Inferior parietal cortex (tissue), 1 donor: ENCODE measurements around the gene CCDC82.

Source experiments
- DNase-seq: peaks from one replicate; pipeline ENCODE4 v3.0.0-alpha.2; 2016; ENCODE audit errors: extremely low spot score

The CCDC82 gene

GRCh38 chr11:96329419-96329818 lies 60.3 kb downstream of the CCDC82 start:
- no peak for DNase-seq

GRCh38 chr11:96328395-96329010 lies 61.2 kb downstream of the CCDC82 start:
- DNase-seq: no peak

GRCh38 chr11:96326959-96327358 lies 62.8 kb downstream of the CCDC82 start:
- DNase-seq: no peak

GRCh38 chr11:96324912-96325311 lies 64.8 kb downstream of the CCDC82 start:
- DNase-seq: no peak

- no peak for DNase-seq
Observed at GRCh38 chr11:96323642-96323985, 66.1 kb downstream of the CCDC82 start.

GRCh38 chr11:96322775-96323641 lies 66.7 kb downstream of the CCDC82 start:
- DNase-seq: no peak

- no peak for DNase-seq
Observed at GRCh38 chr11:96321091-96321490, 68.6 kb downstream of the CCDC82 start.

GRCh38 chr11:96319898-96320656 lies 69.6 kb downstream of the CCDC82 start:
- no peak for DNase-seq

GRCh38 chr11:96318850-96319249 lies 70.9 kb downstream of the CCDC82 start:
- no peak for DNase-seq

- no peak for DNase-seq
Observed at GRCh38 chr11:96318399-96318798, 71.3 kb downstream of the CCDC82 start.

- DNase-seq: no peak
Observed at GRCh38 chr11:96317985-96318384, 71.7 kb downstream of the CCDC82 start.

- no peak for DNase-seq
Observed at GRCh38 chr11:96317571-96317970, 72.1 kb downstream of the CCDC82 start.

GRCh38 chr11:96316869-96317268 lies 72.8 kb downstream of the CCDC82 start:
- no peak for DNase-seq

GRCh38 chr11:96315476-96315875 lies 74.2 kb downstream of the CCDC82 start:
- no peak for DNase-seq

GRCh38 chr11:96314326-96315020 lies 75.2 kb downstream of the CCDC82 start:
- DNase-seq: no peak

- DNase-seq: no peak
Observed at GRCh38 chr11:96313163-96313562, 76.5 kb downstream of the CCDC82 start.

- no peak for DNase-seq
Observed at GRCh38 chr11:96311120-96311568, 78.6 kb downstream of the CCDC82 start.

GRCh38 chr11:96310236-96310635 lies 79.5 kb downstream of the CCDC82 start:
- no peak for DNase-seq

- DNase-seq: no peak
Observed at GRCh38 chr11:96309643-96310017, 80.1 kb downstream of the CCDC82 start.

- no peak for DNase-seq
Observed at GRCh38 chr11:96309016-96309642, 80.6 kb downstream of the CCDC82 start.

- DNase-seq: no peak
Observed at GRCh38 chr11:96307776-96308140, 82.0 kb downstream of the CCDC82 start.
